Uterus (tissue), 2 donors: ENCODE results near the gene CUZD1.
"Not testable (repeated sequence)": the region's sequence is repeated elsewhere in the genome, so short reads cannot be mapped to it uniquely, and the experiment has no call there.

ENCODE experiments used
- CTCF ChIP-seq, 4 experiments: fragments of 200-600 bp in 2 of 4; fragments of 450-650 bp in 2 of 4; sonication (generic) in 2 of 4; IDR thresholded peaks; one replicate each; pipeline ENCODE4 v1.5.1; 2016 to 2019; ENCODE audit warnings: antibody characterized with exemption in 4 of 4, mild to moderate bottlenecking in 2 of 4, moderate library complexity in 1 of 4
- POLR2A ChIP-seq, 2 donors: fragments of 450-650 bp; IDR thresholded peaks; one replicate each; pipeline ENCODE4 v1.6.1; 2016; ENCODE audit warnings: antibody characterized with exemption in 2 of 2, mild to moderate bottlenecking in 1 of 2, moderate library complexity in 1 of 2

GRCh38 chr10:122858042-122858441, 12.4 kb upstream of the CUZD1 start:
- TF ChIP-seq CTCF, POLR2A (IDR thresholded peaks at IDR 0.05): not testable (repeated sequence)
